NOMO-1 treated with DMSO at 0.1 percent for 48 hours (cell line): ENCODE measurements around the gene OAS1.
"Not testable (repeated sequence)": the region's sequence is repeated elsewhere in the genome, so short reads cannot be mapped to it uniquely, and the experiment has no call there.

ENCODE experiments used
- DNase-seq: peaks from one replicate; lab custom pipeline; 2025; ENCODE audit not compliant: unreplicated experiment; lab: John Stamatoyannopoulos, UW

The OAS1 gene

DNA sequence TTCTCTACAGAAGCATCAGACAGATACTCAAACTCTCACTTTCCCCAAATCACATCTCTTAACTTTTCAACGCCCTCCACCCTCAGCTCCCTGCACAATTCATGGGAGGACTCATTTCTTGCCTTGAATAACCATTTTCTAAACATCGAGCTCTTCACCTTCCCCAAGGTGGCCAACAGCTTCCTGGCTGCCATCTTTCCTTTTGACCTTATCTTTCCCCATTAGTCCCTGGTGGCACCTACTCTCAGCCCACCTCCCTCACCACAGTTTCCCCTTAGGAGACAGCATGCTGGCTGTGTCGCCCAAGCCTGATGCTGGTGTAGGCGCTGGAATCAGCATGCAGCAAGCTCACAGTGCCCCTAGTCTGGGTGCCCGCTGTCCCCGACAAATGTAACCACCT, 8.4 kb upstream of the OAS1 start:
- DNase-seq = no peak

DNA sequence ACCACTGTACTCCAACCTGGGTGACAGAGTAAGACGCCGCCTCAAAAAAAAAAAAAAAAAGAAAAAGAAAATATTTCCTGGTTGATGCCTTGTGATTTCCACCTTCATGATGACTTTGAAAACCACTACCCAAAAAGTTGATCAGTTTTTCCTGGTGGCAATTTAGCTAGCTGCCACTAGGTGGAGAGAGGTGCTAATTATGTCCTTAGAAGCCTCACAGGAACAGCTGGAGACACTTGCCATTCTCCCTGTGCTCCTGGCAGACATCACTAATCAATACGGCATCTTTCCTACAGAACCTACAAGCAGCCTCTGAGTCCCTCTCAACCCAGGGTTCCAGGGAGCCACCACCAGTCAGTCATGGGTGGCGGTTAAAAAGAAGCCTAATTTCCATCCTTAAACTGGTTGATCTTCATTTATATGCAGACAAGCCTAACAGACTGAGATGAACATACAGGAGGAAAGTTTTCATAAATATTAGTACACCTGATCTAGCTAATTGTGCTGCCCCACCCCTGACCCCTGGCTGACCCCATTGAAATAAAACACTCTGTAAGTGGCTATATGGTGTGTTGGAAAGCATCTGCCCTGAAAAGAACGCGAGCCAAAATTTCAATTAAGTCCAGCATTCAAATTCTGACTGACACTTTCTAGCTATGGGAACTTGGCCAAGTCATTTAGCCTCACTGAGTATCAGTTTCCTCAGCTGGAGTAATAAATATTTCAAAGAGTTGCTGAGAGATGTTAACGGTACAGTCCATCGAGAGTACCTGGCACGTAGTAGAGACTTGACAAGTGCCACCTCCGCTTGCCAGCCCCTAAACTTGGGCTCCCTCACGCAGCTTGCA, 6.2 kb upstream of the OAS1 start:
- peak; percentile 40 for DNase-seq

DNA sequence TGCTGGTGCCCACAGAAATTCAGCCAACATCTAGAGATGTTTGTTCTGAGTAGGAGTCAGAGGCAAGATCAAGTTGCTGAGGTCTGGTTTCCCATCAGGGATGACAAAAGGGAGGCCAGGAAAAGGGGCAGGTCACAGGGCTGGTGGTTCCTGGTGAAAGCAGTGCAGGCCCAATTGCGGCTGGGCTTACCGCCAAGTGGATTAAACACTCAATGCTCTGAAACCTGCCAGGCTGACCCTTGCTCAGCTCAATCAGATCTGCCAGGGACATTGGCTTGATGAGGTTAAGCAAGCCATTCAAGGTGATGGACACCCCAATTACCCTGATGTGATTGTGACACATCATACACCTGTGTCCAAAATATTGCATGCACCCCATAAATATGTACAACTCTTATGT, 5.5 kb upstream of the OAS1 start:
- DNase-seq = no peak

GRCh38 chr12:112904571-112904970, 2.2 kb upstream of the OAS1 start:
- DNase-seq = no peak

DNA sequence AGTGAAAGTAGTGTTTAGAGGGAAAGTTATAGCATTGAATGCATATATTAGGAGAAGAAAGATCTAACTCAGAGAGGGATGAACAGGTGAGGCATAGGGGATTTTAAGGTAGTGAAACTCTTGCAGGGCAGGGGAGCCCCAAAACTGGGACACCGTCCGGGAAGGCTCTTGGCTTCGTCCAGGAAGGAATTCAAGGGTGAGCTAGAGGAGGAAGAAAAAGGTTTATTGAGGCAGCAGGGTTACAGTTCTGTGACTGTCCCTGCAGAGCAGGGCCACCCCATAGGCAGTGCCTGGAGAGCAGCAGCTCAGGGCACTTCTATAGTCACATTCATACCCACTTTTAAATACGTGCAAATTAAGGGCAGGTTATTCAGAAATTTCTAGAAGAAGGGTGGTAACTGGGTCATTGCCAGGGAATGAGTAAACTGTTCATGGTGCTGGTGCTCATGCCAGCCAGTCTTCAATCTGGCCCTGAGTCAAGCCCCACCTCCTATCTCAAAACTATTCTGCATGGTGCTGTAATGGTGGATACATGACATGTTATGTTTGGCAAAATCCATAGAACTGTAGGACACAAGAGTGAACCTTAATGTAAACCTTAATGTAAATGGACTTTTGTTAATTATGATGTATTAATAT, 1.2 kb upstream of the OAS1 start:
- DNase-seq = no peak

- DNase-seq = peak; percentile 70
Measured at GRCh38 chr12:112907415-112908157, 824 bp downstream of the OAS1 start.

GRCh38 chr12:112908548-112908947, 1.8 kb downstream of the OAS1 start:
- no peak for DNase-seq

- no peak for DNase-seq
Measured at GRCh38 chr12:112909693-112910092, 2.9 kb downstream of the OAS1 start.

DNA sequence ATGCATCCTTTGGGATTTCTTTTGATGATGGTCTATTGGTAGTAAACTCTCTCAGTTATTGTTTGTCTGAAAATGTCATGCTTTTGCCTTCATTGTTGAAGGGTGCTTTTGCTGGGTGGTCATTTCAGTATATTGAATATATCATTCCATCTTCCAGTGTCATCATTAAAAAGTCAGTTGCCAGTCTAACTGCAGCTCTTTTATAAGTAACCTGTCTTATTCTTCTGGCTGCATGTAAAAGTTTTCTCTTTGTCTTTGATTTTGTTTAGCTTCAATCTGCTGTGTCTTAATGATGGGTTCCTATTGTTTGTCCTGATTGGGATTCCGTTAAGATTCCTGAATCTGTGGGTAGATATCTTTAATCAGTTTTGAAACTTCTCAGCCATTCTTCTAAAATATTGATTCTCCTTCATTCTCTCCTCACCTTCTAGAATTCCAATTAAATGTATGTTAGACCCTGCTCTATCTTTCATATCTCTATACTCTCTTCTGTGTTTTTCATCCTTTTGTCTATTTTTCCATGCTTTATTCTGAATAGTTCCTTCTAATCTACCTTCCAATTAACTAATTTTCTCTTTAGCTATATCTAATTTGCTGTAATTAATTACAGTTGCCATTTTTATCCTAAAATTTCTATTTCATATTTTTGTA, 6.4 kb downstream of the OAS1 start:
- DNase-seq = no peak

DNA sequence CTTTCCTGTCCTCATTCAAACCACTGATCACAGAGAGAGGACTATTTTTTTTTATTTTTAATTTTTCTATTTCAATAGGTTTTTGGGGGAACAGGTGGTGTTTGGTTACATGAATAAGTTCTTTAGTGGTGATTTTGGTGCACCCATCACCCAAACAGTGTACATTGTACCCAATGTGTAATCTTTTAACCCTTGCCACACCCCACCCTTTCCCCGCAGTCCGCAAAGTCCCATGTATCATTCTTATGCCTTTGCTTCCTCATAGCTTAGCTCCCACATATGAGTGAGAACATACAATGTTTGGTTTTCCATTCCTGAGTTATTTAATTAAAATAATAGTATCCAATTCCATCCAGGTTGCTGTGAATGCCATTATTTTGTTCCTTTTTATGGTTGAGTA, 7.1 kb downstream of the OAS1 start:
- not testable (repeated sequence) for DNase-seq

- DNase-seq = no peak
Measured at GRCh38 chr12:112916270-112916669, 9.5 kb downstream of the OAS1 start.

GRCh38 chr12:112919121-112919520, 12.4 kb downstream of the OAS1 start:
- no peak for DNase-seq

DNA sequence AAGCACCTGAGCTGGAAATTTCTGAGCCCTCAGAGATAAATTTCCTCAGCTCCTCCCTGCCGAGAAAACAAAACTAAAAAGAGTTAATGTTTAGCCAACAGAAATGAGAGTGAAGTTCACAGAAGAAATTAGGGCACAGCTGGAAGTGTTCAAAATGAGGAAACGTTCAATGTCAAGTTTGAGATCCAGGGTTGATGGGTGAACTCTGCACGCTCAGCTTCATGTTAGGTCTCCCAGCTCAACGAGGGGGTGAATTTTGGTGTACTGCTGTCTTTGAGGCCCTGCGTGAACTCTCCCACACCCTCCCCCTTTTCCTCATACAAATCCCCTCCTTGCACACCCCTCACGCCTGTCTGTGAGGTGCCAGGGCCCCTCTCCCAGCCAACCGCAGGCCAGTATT, 18.2 kb downstream of the OAS1 start:
- DNase-seq = no peak

GRCh38 chr12:112926416-112927033, 19.8 kb downstream of the OAS1 start:
- DNase-seq = not testable (repeated sequence)

DNA sequence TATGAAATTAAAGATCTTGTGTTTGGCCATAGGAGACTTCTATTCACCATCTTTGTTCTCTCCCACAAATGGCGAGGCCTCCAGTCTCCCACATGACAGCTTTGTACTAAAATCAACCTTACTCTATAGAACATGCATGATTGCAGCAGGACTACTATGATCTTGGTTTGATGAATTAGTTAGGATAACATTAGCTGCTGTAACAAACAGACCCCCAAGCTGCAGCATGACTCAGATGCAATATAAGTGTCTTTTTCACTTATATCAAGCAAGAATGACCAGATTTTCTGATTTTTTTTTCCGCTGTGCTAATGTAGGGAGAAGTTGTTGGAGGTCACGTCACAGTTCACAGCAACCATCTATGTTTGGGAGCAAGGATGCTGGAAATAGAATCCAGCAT, 20.7 kb downstream of the OAS1 start:
- no peak for DNase-seq

DNA sequence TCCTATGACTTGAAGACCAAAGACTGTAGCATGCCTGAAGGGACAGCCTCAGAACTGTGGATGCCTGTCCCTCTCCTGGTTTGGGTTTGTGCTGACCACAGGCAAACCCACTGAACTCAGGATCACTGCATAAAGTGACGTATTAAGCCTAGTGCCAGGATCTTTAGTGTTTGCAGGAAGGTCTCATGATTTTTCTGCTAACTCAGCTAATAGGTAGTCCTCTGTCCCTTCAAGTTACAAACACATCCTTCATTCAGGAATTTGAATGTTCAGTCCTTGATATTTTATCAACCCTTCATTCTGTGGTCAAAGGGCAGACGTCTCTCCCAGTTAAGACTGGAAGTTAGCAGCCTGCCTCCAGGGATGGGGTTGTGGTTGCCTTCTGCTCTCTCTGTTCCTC, 21.2 kb downstream of the OAS1 start:
- DNase-seq = no peak

- DNase-seq = no peak
Measured at GRCh38 chr12:112928978-112929377, 22.2 kb downstream of the OAS1 start.

GRCh38 chr12:112929715-112930114, 23.0 kb downstream of the OAS1 start:
- no peak for DNase-seq

GRCh38 chr12:112930350-112930749, 23.6 kb downstream of the OAS1 start:
- DNase-seq = no peak

DNA sequence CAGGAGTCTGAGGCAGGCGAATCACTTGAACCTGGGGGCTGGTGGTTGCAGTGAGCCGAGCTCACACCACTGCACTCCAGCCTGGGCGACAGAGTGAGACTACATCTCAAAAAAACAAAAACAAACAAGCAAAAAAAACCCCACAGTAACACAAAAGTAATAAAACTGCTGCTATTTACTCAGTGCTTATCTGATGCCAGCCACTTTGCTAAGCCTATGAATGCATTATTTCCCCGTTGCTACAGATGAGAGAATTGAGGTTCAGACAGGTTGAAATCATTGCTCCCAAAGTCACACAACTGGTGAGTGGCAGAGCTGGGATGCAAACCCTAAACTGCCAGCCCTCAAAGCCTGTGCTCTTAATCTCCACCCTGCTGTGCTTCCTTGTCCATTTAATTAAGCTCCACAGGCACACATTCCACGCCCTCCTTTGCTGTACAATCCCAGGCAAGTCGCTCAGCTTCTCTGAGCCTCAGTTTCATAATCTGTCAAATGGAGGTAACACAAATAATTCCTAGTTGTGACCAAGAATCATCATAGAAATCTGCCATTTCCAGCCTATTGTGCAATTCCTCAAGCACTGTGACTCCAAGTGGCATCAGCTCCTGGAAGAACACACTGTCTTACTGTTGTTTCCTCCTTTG, 25.8 kb downstream of the OAS1 start:
- no peak for DNase-seq

DNA sequence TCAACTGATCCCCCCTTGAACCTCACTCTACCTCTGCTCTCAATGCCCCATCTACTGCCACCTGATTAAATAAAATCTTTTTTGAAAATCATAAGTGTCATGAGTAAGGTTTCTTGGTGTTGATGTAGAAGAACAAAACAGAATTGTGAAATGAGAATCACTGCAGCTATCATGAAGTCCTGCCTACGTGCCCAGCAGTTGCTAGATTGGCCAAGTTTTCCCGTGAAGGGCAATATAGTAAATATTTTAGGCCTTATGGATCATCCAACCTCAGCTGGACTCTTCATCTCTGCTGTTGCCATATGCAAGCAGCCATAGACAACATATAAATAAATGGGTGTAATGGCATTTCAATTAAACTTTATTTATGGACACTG, 26.4 kb downstream of the OAS1 start:
- DNase-seq = no peak
